ENCODE results near the gene CRKL. TPM values are rescaled to one million over a fixed set of nuclear protein-coding genes. Genes with fewer than 3 reads are reported as not detected.

The CRKL gene
- polyA plus RNA-seq, 2 of the 4 experiments (the other 2 are of a cell fraction), result 21.4 to 22.8 TPM

GRCh38 chr22:21001601-21002325, 84.6 kb downstream of the CRKL start, which contains the start of gene THAP7 (continued):
- TF ChIP-seq MAZ (IDR thresholded peaks at IDR 0.05; ENCODE audit: borderline replicate concordance, low read depth, low read length), result peak; percentile 83; the same call in 1 of the 2 replicates
- TF ChIP-seq ATOH8 (CRISPR knock-in tag; IDR thresholded peaks at IDR 0.05; ENCODE audit: low read depth), result no peak
- TF ChIP-seq RARB (CRISPR knock-in tag; IDR thresholded peaks at IDR 0.05), result no peak
- no peak for TF ChIP-seq CBX2 (IDR thresholded peaks at IDR 0.05; ENCODE audit: borderline replicate concordance, low read depth)
- TF ChIP-seq NR3C1 (IDR thresholded peaks at IDR 0.05), result no peak
- TF ChIP-seq GATA3 (IDR thresholded peaks at IDR 0.05; ENCODE audit: borderline replicate concordance), result peak; percentile 51

Other genes with a start within 250 kb of the CRKL start
- gene SERPIND1, start 143.3 kb upstream of the CRKL start, polyA plus RNA-seq (2011; rRNA removed), result not detected in 2 replicates
- not detected in 3 replicates for gene SERPIND1, start 143.3 kb upstream of the CRKL start, polyA plus RNA-seq (2017; fragmentation: RNase III; extraction: RNeasy Plus Mini Kit Qiagen cat#74134 plus additional on column Dnase treatment)
- gene PI4KA, start 58.6 kb upstream of the CRKL start, polyA plus RNA-seq (2011; rRNA removed), result 14.4 and 22.6 TPM in 2 replicates
- 20.6 to 21.9 TPM (median 21.3 TPM) in 3 replicates for gene PI4KA, start 58.6 kb upstream of the CRKL start, polyA plus RNA-seq (2017; fragmentation: RNase III; extraction: RNeasy Plus Mini Kit Qiagen cat#74134 plus additional on column Dnase treatment)
- 20.1 and 23.4 TPM in 2 replicates for gene SNAP29, start 58.4 kb upstream of the CRKL start, polyA plus RNA-seq (2011; rRNA removed)
- gene SNAP29, start 58.4 kb upstream of the CRKL start, polyA plus RNA-seq (2017; fragmentation: RNase III; extraction: RNeasy Plus Mini Kit Qiagen cat#74134 plus additional on column Dnase treatment), result 13.4 to 14.2 TPM (median 13.8 TPM) in 3 replicates
- 1.2 and 1.4 TPM in 2 replicates for gene AIFM3, start 49.8 kb downstream of the CRKL start, polyA plus RNA-seq (2011; rRNA removed)
- gene AIFM3, start 49.8 kb downstream of the CRKL start, polyA plus RNA-seq (2017; fragmentation: RNase III; extraction: RNeasy Plus Mini Kit Qiagen cat#74134 plus additional on column Dnase treatment), result 2.3 to 4.0 TPM (median 3.6 TPM) in 3 replicates
- 14.1 and 14.4 TPM in 2 replicates for gene LZTR1, start 64.9 kb downstream of the CRKL start, polyA plus RNA-seq (2011; rRNA removed)
- gene LZTR1, start 64.9 kb downstream of the CRKL start, polyA plus RNA-seq (2017; fragmentation: RNase III; extraction: RNeasy Plus Mini Kit Qiagen cat#74134 plus additional on column Dnase treatment), result 22.3 to 23.5 TPM (median 22.6 TPM) in 3 replicates
- 15.5 and 15.9 TPM in 2 replicates for gene THAP7, start 84.7 kb downstream of the CRKL start, polyA plus RNA-seq (2011; rRNA removed)
- gene THAP7, start 84.7 kb downstream of the CRKL start, polyA plus RNA-seq (2017; fragmentation: RNase III; extraction: RNeasy Plus Mini Kit Qiagen cat#74134 plus additional on column Dnase treatment), result 18.4 to 22.7 TPM (median 19.7 TPM) in 3 replicates
- gene P2RX6, start 97.8 kb downstream of the CRKL start, polyA plus RNA-seq (2011; rRNA removed), result 0.62 and 0.67 TPM in 2 replicates
- gene P2RX6, start 97.8 kb downstream of the CRKL start, polyA plus RNA-seq (2017; fragmentation: RNase III; extraction: RNeasy Plus Mini Kit Qiagen cat#74134 plus additional on column Dnase treatment), result 0.92 to 1.6 TPM (median 1.1 TPM) in 3 replicates
- not detected in 2 replicates for gene SLC7A4, start 115.2 kb downstream of the CRKL start, polyA plus RNA-seq (2011; rRNA removed)
- not detected in 3 replicates for gene SLC7A4, start 115.2 kb downstream of the CRKL start, polyA plus RNA-seq (2017; fragmentation: RNase III; extraction: RNeasy Plus Mini Kit Qiagen cat#74134 plus additional on column Dnase treatment)
- 0.05 and 0.08 TPM in 2 replicates for gene LRRC74B, start 128.5 kb downstream of the CRKL start, polyA plus RNA-seq (2011; rRNA removed)
- gene LRRC74B, start 128.5 kb downstream of the CRKL start, polyA plus RNA-seq (2017; fragmentation: RNase III; extraction: RNeasy Plus Mini Kit Qiagen cat#74134 plus additional on column Dnase treatment), result 0.04 to 0.10 TPM (median 0.05 TPM) in 3 replicates

Data from A549 (cell line).